Keratinocyte (primary cell): ENCODE measurements around the gene PAAF1. TPM values are rescaled to one million over a fixed set of nuclear protein-coding genes. Genes with fewer than 3 reads are reported as not detected.

ENCODE experiments used
- DNase-seq: peaks from one replicate; pipeline ENCODE4 v3.0.0-alpha.2; 2011; ENCODE audit warnings: low read depth, missing footprints, low spot score
- FAIRE-seq: peaks from 2 replicates; lab custom pipeline; 2011; peaks lifted over from hg19 to GRCh38; lab: Jason Lieb, UNC
- H2AFZ ChIP-seq: 2 replicates; pipeline ENCODE4 v1.6.0; 2012; ENCODE audit warnings: low read length, control low read depth, inconsistent platforms; ENCODE audit not compliant: control insufficient read depth
- H3K27ac ChIP-seq: 2 replicates; pipeline ENCODE4 v1.5.1; 2011; ENCODE audit warnings: low read length; ENCODE audit not compliant: control insufficient read depth, insufficient read depth
- H3K27me3 ChIP-seq: 3 replicates; pipeline ENCODE4 v1.6.0; 2011; ENCODE audit warnings: low read length; ENCODE audit not compliant: control insufficient read depth, insufficient read depth; ENCODE audit errors: extremely low read depth
- H3K36me3 ChIP-seq, 2 experiments: 2 replicates in 1 of 2; 3 replicates in 1 of 2; pipeline ENCODE4 v1.5.1; 2011; ENCODE audit warnings: low read length in 2 of 2, mild to moderate bottlenecking in 1 of 2; ENCODE audit not compliant: control insufficient read depth in 2 of 2, insufficient read depth in 2 of 2; ENCODE audit errors: extremely low read depth in 1 of 2
- H3K4me1 ChIP-seq: 3 replicates; pipeline ENCODE4 v1.5.1; 2011; ENCODE audit warnings: low read length; ENCODE audit not compliant: control insufficient read depth, insufficient read depth; ENCODE audit errors: extremely low read depth
- H3K4me2 ChIP-seq: 3 replicates; pipeline ENCODE4 v1.6.0; 2011; ENCODE audit warnings: low read depth, low read length; ENCODE audit not compliant: control insufficient read depth, insufficient read depth; ENCODE audit errors: extremely low read depth
- H3K4me3 ChIP-seq, 3 experiments: fragments of 200-600 bp in 1 of 3; sonication (generic) in 1 of 3; 2 replicates in 2 of 3; 3 replicates in 1 of 3; pipeline ENCODE4 v1.5.1; 2011 to 2016; ENCODE audit warnings: low read length in 3 of 3, mild to moderate bottlenecking in 3 of 3, control low read depth in 2 of 3, inconsistent platforms in 1 of 3, low read depth in 1 of 3, mixed read lengths in 1 of 3, mixed run types in 1 of 3, moderate library complexity in 1 of 3; ENCODE audit not compliant: control insufficient read depth in 2 of 3, insufficient read depth in 2 of 3; ENCODE audit errors: extremely low read depth in 1 of 3
- H3K79me2 ChIP-seq: 2 replicates; pipeline ENCODE4 v1.6.0; 2012; ENCODE audit warnings: low read length; ENCODE audit not compliant: control insufficient read depth, insufficient read depth
- H3K9ac ChIP-seq: 3 replicates; pipeline ENCODE4 v1.6.0; 2011; ENCODE audit warnings: low read length; ENCODE audit not compliant: control insufficient read depth, insufficient read depth; ENCODE audit errors: extremely low read depth
- H3K9me1 ChIP-seq: 3 replicates; pipeline ENCODE4 v1.6.0; 2011; ENCODE audit warnings: low read length; ENCODE audit not compliant: control insufficient read depth, insufficient read depth; ENCODE audit errors: extremely low read depth
- H3K9me3 ChIP-seq: 2 replicates; pipeline ENCODE4 v1.5.1; 2012; ENCODE audit warnings: low read depth, low read length; ENCODE audit not compliant: control insufficient read depth
- H4K20me1 ChIP-seq: 3 replicates; pipeline ENCODE4 v1.6.0; 2011; ENCODE audit warnings: low read length; ENCODE audit not compliant: control insufficient read depth, insufficient read depth; ENCODE audit errors: extremely low read depth
- CTCF ChIP-seq, 3 experiments: IDR thresholded peaks in 1 of 3; conservative IDR thresholded peaks in 1 of 3; optimal IDR thresholded peaks in 1 of 3; 2 replicates in 2 of 3; 3 replicates in 1 of 3; pipeline versions ENCODE3 to v1.5.1; 2011; ENCODE audit warnings: low read length in 3 of 3, mild to moderate bottlenecking in 3 of 3, moderate library complexity in 2 of 3, control low read depth in 1 of 3, inconsistent platforms in 1 of 3; ENCODE audit not compliant: insufficient read depth in 2 of 3; ENCODE audit errors: extremely low read depth in 1 of 3
- EZH2 ChIP-seq: IDR thresholded peaks from one replicate; pipeline ENCODE4 v1.6.1; 2012; ENCODE audit warnings: inconsistent platforms, mild to moderate bottlenecking, low read length, moderate library complexity
- dilution Hi-C: fragments of 300-500 bp; cut with MboI; formaldehyde crosslinking; loops from one replicate; pipeline ENCODE4 v1.7.0; 2020; ENCODE audit warnings: low sequenced_read_pairs; ENCODE audit not compliant: extremely low pct_ligation_motif_present
- polyA plus RNA-seq, 5 experiments: library from polyadenylated mRNA; depleted of rRNA in 3 of 5; stranded (reverse) in 3 of 5; stranded (forward) in 1 of 5; unstranded in 1 of 5; fragments of >200 nt; gene quantifications; 1 replicate in 1 of 5; 2 replicates in 3 of 5; 3 replicates in 1 of 5; pipeline versions ENCODE4 v1.2.1 to v1.2.3, GENCODE V29; 2011 to 2012; ENCODE audit warnings: missing spikeins in 2 of 5, low read depth in 1 of 5, low replicate concordance in 1 of 5

PAAF1 gene
- polyA plus RNA-seq, 1 donor (not counting 4 experiments of a cell fraction or from before 2014, with no cell fraction given) = 19.1 TPM

- dilution Hi-C loops = no loop called here
- no peak overlapping the region for H3K27ac ChIP-seq
- no peaks in the 10 kb centered on the region for H3K27me3 ChIP-seq
- no peak overlapping the region for H2AFZ ChIP-seq
- H3K9ac ChIP-seq = no peak overlapping the region
- H3K79me2 ChIP-seq = no peaks in the 10 kb centered on the region
- FAIRE-seq = no peak
- DNase-seq = no peak
- H3K4me1 ChIP-seq = no peaks in the 10 kb centered on the region
- no peak overlapping the region for H3K4me3 ChIP-seq
- no peak overlapping the region for H3K4me2 ChIP-seq
- H3K36me3 ChIP-seq = no peaks in the 10 kb centered on the region
- no peaks in the 10 kb centered on the region for H4K20me1 ChIP-seq
- H3K9me3 ChIP-seq = peaks cover 3% of the 10 kb centered on the region
- no peaks in the 10 kb centered on the region for H3K9me1 ChIP-seq
- TF ChIP-seq CTCF (optimal IDR thresholded peaks at IDR 0.05 in 1 of 3, IDR thresholded peaks at IDR 0.05 in 1 of 3, conservative IDR thresholded peaks at IDR 0.05 in 1 of 3; ENCODE audit: extremely low read depth in 1 of 3, insufficient read depth in 2 of 3, low read length in 3 of 3) = no peak
- no peak for TF ChIP-seq EZH2
Measured at GRCh38 chr11:73945396-73945795, 68.6 kb downstream of the PAAF1 start.

GRCh38 chr11:73946798-73947458 is 70.1 kb downstream of the PAAF1 start:
- Histone ChIP-seq H3K9me1 (no peaks in the 10 kb centered on the region), H3K4me2 (no peak overlapping the region), H3K9ac (no peak overlapping the region), H3K79me2 (no peaks in the 10 kb centered on the region), H3K9me3 (no peaks in the 10 kb centered on the region), H3K27ac (no peak overlapping the region), H3K27me3 (no peaks in the 10 kb centered on the region), H4K20me1 (no peaks in the 10 kb centered on the region), H3K36me3 (no peaks in the 10 kb centered on the region), H2AFZ (no peak overlapping the region), H3K4me1 (no peaks in the 10 kb centered on the region), H3K4me3 (no peak overlapping the region)
- FAIRE-seq = no peak
- DNase-seq = no peak
- dilution Hi-C loops = no loop called here
- TF ChIP-seq CTCF (optimal IDR thresholded peaks at IDR 0.05 in 1 of 3, IDR thresholded peaks at IDR 0.05 in 1 of 3, conservative IDR thresholded peaks at IDR 0.05 in 1 of 3; ENCODE audit: extremely low read depth in 1 of 3, insufficient read depth in 2 of 3, low read length in 3 of 3) (no peak), EZH2 (no peak)
